ENCODE measurements around the gene EPS8L1.
"Not testable (repeated sequence)": the region's sequence is repeated elsewhere in the genome, so short reads cannot be mapped to it uniquely, and the experiment has no call there.

EPS8L1 gene

GRCh38 chr19:55094456-55095259, 19.0 kb downstream of the EPS8L1 start:
- DNase-seq (ENCODE audit: low spot score): no peak

DNA sequence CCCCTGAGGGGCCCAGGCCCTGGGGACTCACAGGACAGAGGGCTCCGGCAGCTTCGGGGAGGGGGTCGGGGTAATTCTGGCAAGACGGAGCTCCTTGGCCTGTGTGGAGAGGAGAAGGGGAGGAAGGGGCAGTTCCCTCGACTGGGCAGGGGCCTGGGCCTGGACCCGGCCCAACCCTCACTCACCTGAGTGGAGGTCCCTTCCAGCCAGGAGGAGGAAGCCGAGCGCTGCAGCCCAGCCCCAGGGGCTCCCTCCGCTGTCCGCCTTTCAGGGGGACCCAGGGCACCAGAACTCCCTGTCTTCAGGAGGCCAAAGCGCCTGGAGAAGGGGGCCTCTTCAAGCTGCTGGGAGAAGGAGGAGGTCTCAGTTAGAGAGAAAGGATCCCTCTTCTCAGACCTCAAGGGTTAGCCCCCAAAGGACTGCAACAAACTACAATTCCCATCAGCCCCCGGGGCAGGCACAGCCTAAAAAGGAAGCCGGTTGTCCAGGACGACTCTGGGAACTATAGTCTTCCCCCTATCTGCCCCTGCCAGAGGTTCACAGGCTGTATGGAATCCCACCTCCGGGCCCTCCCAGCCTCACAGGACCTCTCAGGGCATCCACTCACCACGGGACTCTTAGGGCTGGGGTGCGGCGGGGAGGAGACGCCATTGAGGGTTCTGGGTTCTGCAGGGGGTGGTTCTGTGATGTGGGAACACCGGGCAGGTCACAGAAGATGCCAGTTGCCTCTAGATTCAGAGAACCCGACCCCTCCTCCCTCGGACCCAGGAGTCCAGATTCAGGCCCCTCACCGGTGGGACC, 19.8 kb downstream of the EPS8L1 start:
- DNase-seq (ENCODE audit: low spot score): no peak

DNA sequence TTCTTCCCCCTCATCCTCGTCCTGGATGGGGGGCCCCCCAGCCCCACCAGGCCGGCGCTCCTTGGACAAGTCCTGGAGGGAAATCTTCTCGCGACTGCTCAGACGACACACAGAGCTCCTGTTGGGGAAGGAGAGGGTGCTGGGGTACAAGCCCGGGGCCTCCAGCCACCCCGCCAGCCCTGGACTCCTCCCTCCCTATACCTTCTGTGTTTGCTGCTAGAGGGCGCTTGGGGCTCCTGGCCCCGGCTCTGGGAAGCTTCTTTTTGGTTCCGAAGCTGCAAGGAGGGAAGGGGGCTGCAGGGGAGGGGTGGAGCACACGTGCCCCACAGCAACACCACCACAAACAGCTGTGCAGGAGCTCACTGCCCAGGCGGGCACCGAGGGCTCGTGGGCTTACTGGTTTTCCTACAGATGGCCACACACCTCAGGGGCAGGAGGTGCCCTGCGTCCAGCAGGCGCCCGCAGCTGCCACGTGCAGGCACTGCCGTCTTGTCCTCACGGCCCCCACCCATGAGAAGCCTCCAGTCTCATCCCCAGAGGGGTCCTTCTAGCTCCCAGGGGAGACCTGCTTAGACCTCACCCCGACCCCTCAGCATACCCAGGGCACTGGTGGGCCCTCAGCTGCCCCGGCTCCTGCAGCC, 20.5 kb downstream of the EPS8L1 start:
- DNase-seq (ENCODE audit: low spot score): no peak

- DNase-seq (ENCODE audit: low spot score): no peak
These were observed 22.4 kb downstream of the EPS8L1 start for GRCh38 chr19:55097864-55098715.

GRCh38 chr19:55098716-55099556, 23.3 kb downstream of the EPS8L1 start:
- DNase-seq (ENCODE audit: low spot score): no peak

DNA sequence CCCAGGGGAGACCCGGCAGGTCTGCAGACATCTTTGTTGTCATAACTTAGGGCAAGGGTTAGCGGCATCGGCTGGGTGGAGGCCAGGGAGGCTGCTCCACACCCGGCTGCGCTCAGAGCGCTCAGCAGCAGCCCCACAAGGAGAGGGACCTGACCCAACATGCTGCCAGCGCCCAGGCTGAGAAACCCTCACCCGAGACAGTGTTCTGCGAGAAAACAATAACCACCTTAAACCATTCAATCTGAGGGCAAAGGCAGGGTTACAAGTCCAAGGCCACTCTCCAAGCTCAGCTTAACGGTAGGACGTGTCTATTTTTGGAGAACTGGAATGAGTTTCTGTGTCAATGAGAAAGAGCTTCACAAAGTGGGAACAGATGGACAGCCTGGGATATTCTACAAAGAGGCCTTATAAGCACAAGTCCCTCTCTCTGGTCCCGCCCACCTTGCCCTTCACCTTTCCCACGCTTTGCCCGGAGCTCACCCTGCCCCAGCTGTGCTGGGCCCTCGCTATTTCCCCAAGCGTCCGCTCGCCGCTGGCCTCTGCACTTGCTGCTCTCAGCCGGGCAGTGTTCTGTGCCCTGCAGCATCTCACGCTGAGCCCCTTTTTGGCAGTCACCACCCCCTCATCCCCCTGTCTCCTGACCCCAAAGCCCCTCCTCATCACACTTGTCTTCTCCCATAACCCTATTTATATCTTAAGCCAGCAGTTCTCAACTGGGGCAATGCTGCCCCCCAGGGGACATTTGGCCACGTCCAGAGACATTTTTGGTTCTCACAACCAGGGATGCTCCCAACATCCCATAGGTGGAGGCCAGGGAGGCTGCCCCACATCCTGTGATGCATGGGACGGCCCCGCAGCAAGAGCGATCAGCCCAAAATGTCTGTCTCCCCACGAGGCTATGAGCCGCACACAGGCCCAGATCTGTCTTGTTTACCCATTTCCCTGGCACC, 24.2 kb downstream of the EPS8L1 start:
- DNase-seq (ENCODE audit: low spot score): no peak

DNA sequence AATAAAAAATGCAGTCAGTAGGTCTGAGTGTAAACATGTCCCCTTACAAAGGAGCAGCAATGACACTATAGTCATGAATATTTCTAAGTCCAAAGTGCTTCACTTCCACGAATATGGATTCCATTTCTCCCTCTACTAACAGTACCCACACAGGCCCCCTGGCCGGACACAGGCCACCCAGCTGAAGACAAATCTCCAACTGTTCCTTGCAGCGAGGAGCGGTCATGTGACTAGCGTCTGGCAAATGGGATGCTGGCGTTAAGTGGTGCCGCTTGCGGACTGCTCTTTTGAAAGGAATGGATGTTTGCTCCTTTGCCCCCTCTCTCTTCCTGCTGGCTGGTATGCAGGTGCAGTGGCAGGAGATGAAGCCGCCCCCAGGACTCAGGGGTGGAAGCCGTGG, 25.6 kb downstream of the EPS8L1 start:
- no peak for DNase-seq (ENCODE audit: low spot score)

DNA sequence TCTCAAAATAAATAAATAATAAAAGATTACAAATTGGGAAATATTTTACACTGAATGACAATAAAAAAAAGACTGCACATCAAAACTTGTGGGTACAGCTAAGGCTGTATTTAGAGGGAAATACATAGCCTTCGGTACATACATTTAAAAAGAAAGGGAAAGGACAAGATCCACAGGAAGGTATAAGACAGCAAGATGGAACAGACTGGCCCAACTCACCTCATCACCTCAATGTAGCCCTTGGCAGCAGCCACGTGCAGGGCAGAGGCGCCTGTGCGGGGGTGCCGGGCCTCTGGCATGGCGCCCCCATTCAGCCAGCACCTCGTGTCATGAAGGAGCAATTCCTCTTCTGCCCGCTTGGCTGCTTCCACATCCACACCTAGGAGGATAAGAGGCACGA, 27.5 kb downstream of the EPS8L1 start:
- no peak for DNase-seq (ENCODE audit: low spot score)

DNA sequence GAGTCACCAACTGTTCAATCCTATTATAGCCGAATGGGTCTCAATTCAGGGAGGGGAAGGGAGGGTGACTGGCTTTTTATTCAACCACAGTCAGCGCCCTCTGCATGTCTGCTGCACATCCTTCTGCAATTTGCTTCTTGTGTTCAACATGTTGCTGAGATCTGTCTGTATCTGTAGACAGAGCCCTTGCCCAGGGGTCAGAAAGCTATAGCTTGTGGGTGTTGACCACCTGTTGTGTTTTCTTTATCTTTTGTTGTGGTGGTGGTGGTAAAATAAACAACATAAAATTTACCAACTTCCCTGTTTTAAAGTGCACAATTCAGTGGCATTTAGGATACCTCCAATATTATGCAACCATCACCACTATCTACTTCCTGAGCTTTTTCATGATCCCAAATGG, 29.6 kb downstream of the EPS8L1 start:
- no peak for DNase-seq (ENCODE audit: low spot score)

DNA sequence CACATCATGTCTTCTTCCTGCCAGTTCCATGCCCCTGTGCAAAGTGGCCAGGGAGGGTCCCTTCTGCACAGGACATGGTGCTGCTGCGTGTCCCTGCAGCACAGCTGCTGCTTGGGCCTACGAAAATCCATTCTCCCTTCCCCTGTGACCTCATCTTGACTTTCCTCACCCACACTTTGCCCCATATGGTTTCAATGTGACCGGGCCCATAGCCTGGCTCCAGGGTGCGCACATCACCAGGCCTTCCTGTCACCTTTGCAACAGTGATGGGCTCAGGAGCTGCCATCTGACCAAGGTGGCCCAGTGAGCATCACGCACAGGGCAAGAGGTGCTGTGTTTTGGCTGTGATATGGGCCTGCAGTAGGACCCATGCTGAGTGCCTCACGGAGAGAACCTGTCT, 30.9 kb downstream of the EPS8L1 start:
- no peak for DNase-seq (ENCODE audit: low spot score)

- not testable (repeated sequence) for DNase-seq (ENCODE audit: low spot score)
These were observed 31.6 kb downstream of the EPS8L1 start for GRCh38 chr19:55107252-55107651.

GRCh38 chr19:55109527-55110291, 34.0 kb downstream of the EPS8L1 start:
- no peak for DNase-seq (ENCODE audit: low spot score)

DNA sequence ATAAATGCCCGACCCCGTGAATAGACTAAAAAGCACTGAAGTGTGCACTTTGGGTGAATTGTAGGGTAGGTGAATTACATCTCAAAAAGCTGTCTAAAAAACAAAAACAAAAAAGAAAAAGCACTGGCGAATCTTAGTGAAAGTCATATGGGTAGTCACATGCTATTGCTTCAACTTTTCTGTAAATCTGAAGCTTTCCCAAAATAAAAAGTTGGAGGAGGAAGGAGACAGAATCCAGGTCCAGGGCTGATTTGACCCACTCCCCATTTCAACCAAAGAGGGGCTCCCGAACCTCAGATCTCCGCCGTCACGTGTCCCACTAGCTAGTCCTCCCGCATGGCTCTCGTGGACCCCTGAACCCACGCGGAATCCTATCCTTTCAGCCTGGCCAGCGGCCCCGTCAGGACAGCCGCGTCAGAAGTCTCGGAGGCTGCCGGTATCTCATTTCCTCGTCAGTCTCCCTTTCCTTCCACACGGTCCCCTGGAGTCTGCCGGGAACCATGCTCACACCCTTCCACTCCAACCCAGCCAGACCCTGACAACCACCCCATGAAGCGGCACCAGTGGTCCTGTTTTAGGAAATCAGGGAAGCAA, 35.7 kb downstream of the EPS8L1 start:
- DNase-seq (ENCODE audit: low spot score): no peak

DNA sequence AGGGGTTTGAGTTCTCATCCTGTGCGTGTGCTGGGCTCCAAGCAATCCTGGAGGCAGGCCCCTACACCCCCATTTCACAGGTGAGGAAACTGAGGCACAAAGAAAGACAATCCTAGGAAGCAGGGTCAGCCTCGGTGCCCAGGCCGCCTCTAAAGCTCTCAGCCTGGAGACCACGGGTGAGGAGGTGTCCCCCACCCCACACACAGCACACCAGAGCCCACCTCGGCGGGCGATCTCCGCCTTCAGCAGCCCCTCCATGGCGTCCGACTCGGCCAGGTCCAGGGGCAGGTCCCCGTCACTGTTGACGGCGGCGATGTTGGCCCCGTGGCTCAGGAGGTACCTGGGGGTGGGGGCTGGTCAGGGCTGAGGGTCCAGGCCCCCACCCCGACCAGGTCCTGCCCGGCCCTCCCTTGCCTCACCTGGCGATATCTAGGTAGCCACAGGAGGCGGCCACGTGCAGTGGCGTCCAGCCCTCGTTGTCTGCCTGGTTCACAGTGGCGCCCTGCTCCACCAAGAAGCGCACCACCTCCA, 36.6 kb downstream of the EPS8L1 start:
- no peak for DNase-seq (ENCODE audit: low spot score)

GRCh38 chr19:55112777-55113569, 37.3 kb downstream of the EPS8L1 start:
- DNase-seq (ENCODE audit: low spot score): no peak

GRCh38 chr19:55113570-55114039, 37.9 kb downstream of the EPS8L1 start:
- no peak for DNase-seq (ENCODE audit: low spot score)

GRCh38 chr19:55114566-55115145, 39.0 kb downstream of the EPS8L1 start:
- no peak for DNase-seq (ENCODE audit: low spot score)

Measured in HuH-7 (cell line).